HEK293T (cell line): ENCODE data around the gene ALDH3A1.

ENCODE experiments used
- CTCF ChIA-PET: fragments of 350-600 bp; formaldehyde crosslinking; extraction: SDS; loops from one replicate; lab custom pipeline; 2021; ENCODE audit warnings: antibody characterized with exemption, inconsistent platforms; lab: Yijun Ruan, JAX
- POLR2A ChIA-PET: fragments of 350-600 bp; formaldehyde crosslinking; extraction: SDS; loops from one replicate; lab custom pipeline; 2020; ENCODE audit warnings: antibody characterized with exemption, inconsistent platforms; lab: Yijun Ruan, JAX
- DNase-seq: peaks from one replicate; pipeline ENCODE4 v3.0.0; 2012; ENCODE audit warnings: mixed read lengths; ENCODE audit errors: extremely low spot score
- ARNT ChIP-seq: fragments of 450-650 bp; IDR thresholded peaks from 2 replicates; pipeline ENCODE4 v1.6.1; 2017; ENCODE audit warnings: mild to moderate bottlenecking
- BHLHE40 ChIP-seq: fragments of 450-650 bp; IDR thresholded peaks from 2 replicates; pipeline ENCODE4 v1.6.1; 2016; ENCODE audit warnings: mild to moderate bottlenecking, moderate library complexity, borderline replicate concordance
- CTBP1 ChIP-seq: fragments of 450-650 bp; IDR thresholded peaks from 2 replicates; pipeline ENCODE4 v1.6.1; 2016; ENCODE audit warnings: borderline replicate concordance
- ELF4 ChIP-seq: fragments of 450-650 bp; IDR thresholded peaks from 2 replicates; pipeline ENCODE4 v1.6.1; 2017; ENCODE audit warnings: antibody characterized with exemption
- FOXA1 ChIP-seq: fragments of 450-650 bp; IDR thresholded peaks from 2 replicates; pipeline ENCODE4 v1.6.1; 2016; ENCODE audit warnings: mild to moderate bottlenecking
- FOXK2 ChIP-seq: fragments of 450-650 bp; IDR thresholded peaks from 2 replicates; pipeline ENCODE4 v1.6.1; 2016; ENCODE audit warnings: mild to moderate bottlenecking
- FOXM1 ChIP-seq: fragments of 450-650 bp; IDR thresholded peaks from 2 replicates; pipeline ENCODE4 v1.6.1; 2017; ENCODE audit warnings: mild to moderate bottlenecking, borderline replicate concordance
- HDGF ChIP-seq: fragments of 450-650 bp; IDR thresholded peaks from 2 replicates; pipeline ENCODE4 v1.6.1; 2017; ENCODE audit warnings: antibody characterized with exemption, borderline replicate concordance
- L3MBTL2 ChIP-seq: fragments of 450-650 bp; conservative IDR thresholded peaks from 2 replicates; pipeline ENCODE4 v1.6.1; 2016; ENCODE audit warnings: mild to moderate bottlenecking
- LEF1 ChIP-seq: fragments of 450-650 bp; IDR thresholded peaks from 2 replicates; pipeline ENCODE4 v1.6.1; 2017; ENCODE audit warnings: mild to moderate bottlenecking, borderline replicate concordance
- NFRKB ChIP-seq: fragments of 450-650 bp; IDR thresholded peaks from 2 replicates; pipeline ENCODE4 v1.6.1; 2016; ENCODE audit warnings: mild to moderate bottlenecking, moderate library complexity
- PKNOX1 ChIP-seq: fragments of 450-650 bp; IDR thresholded peaks from 2 replicates; pipeline ENCODE4 v1.6.1; 2016
- SP1 ChIP-seq: fragments of 450-650 bp; IDR thresholded peaks from 2 replicates; pipeline ENCODE4 v1.6.1; 2017
- SUZ12 ChIP-seq: fragments of 450-650 bp; IDR thresholded peaks from 2 replicates; pipeline ENCODE4 v1.6.1; 2016; ENCODE audit warnings: mild to moderate bottlenecking
- TARDBP ChIP-seq: fragments of 450-650 bp; IDR thresholded peaks from 2 replicates; pipeline ENCODE4 v1.6.1; 2016
- ZNF384 ChIP-seq: fragments of 450-650 bp; IDR thresholded peaks from 2 replicates; pipeline ENCODE4 v1.6.1; 2016

ALDH3A1 gene

GRCh38 chr17:19727501-19728078 is 20.5 kb downstream of the ALDH3A1 start:
- ChIA-PET POLR2A (interaction anchor here (0.6 to 2.4 kb wide), 4 partner anchors 17 to 350 kb away, joined by 3 to 15 read pairs (median 8); partner anchors contain the start of genes ALDH3A2 and MAPK7), CTCF (interaction anchor here (0.5 to 2.1 kb wide), 7 partner anchors 9 to 259 kb away, joined by 3 to 16 read pairs (median 4); no protein-coding TSS in a partner anchor)
- no peak for DNase-seq
- TF ChIP-seq LEF1: no peak
- no peak for TF ChIP-seq BHLHE40
- no peak for TF ChIP-seq CTBP1
- no peak for TF ChIP-seq NFRKB
- no peak for TF ChIP-seq SUZ12

- no peak for DNase-seq
- ChIA-PET CTCF (interaction anchor here (0.6 to 2.1 kb wide), 4 partner anchors 18 to 50 kb away, joined by 3 to 16 read pairs (median 6); no protein-coding TSS in a partner anchor), POLR2A (interaction anchor here (2.1 kb wide), 1 partner anchor 78 kb away, joined by 15 read pairs; the partner anchor contains the start of gene ALDH3A2)
- TF ChIP-seq TARDBP: no peak
- TF ChIP-seq FOXA1: no peak
These were observed 21.3 kb downstream of the ALDH3A1 start for GRCh38 chr17:19726631-19727376.

- TF ChIP-seq CTBP1 (no peak), FOXA1 (no peak), FOXK2 (no peak), SUZ12 (no peak), BHLHE40 (no peak), ELF4 (no peak), LEF1 (no peak), ARNT (no peak), SP1 (no peak)
- ChIA-PET CTCF (no interaction called here), POLR2A (no interaction called here)
- no peak for DNase-seq
These were observed 22.6 kb downstream of the ALDH3A1 start for GRCh38 chr17:19725486-19725885.

- DNase-seq: no peak
- ChIA-PET CTCF (no interaction called here), POLR2A (no interaction called here)
- TF ChIP-seq PKNOX1: no peak
- no peak for TF ChIP-seq BHLHE40
- no peak for TF ChIP-seq SUZ12
- TF ChIP-seq HDGF: no peak
- no peak for TF ChIP-seq CTBP1
- no peak for TF ChIP-seq ARNT
- TF ChIP-seq ZNF384: no peak
- no peak for TF ChIP-seq FOXK2
- TF ChIP-seq TARDBP: no peak
- TF ChIP-seq NFRKB: no peak
- no peak for TF ChIP-seq L3MBTL2
- no peak for TF ChIP-seq FOXA1
- TF ChIP-seq FOXM1: no peak
- TF ChIP-seq SP1: no peak
- no peak for TF ChIP-seq LEF1
- no peak for TF ChIP-seq ELF4
These were observed 23.3 kb downstream of the ALDH3A1 start for GRCh38 chr17:19724501-19725420.

- TF ChIP-seq TARDBP (no peak), SUZ12 (no peak), NFRKB (no peak), LEF1 (no peak), L3MBTL2 (no peak), FOXK2 (no peak), CTBP1 (no peak), HDGF (no peak), ZNF384 (no peak), FOXA1 (no peak), FOXM1 (no peak), BHLHE40 (no peak), ARNT (no peak), SP1 (no peak), PKNOX1 (no peak), ELF4 (no peak)
- CTCF ChIA-PET: no interaction called here
- POLR2A ChIA-PET: no interaction called here
These were observed 24.1 kb downstream of the ALDH3A1 start for GRCh38 chr17:19723964-19724363.

More at GRCh38 chr17:19723964-19724363, 24.1 kb downstream of the ALDH3A1 start:
- DNase-seq: no peak
